GM19238 (cell line): Measurements from ENCODE around the gene TESK2.
"Not testable (repeated sequence)": the region's sequence is repeated elsewhere in the genome, so short reads cannot be mapped to it uniquely, and the experiment has no call there.

Experiments
- DNase-seq: peaks from one replicate; pipeline ENCODE4 v3.0.0; 2011; ENCODE audit warnings: low spot score; ENCODE audit not compliant: insufficient read length

Gene TESK2

GRCh38 chr1:45414746-45415145 is 76.2 kb downstream of the TESK2 start:
- DNase-seq: no peak

GRCh38 chr1:45412899-45413298 is 78.1 kb downstream of the TESK2 start:
- DNase-seq: peak; percentile 7

- DNase-seq: no peak
These were observed 79.5 kb downstream of the TESK2 start for GRCh38 chr1:45411510-45411899.

GRCh38 chr1:45410850-45411509 is 80.0 kb downstream of the TESK2 start:
- no peak for DNase-seq

- DNase-seq: no peak
These were observed 81.7 kb downstream of the TESK2 start for GRCh38 chr1:45409276-45409675.

GRCh38 chr1:45407629-45408287 is 83.2 kb downstream of the TESK2 start:
- no peak for DNase-seq

- DNase-seq: no peak
These were observed 85.3 kb downstream of the TESK2 start for GRCh38 chr1:45405636-45406035.

- no peak for DNase-seq
These were observed 87.2 kb downstream of the TESK2 start for GRCh38 chr1:45403718-45404117.

GRCh38 chr1:45403298-45403697 is 87.7 kb downstream of the TESK2 start:
- no peak for DNase-seq

- no peak for DNase-seq
These were observed 89.4 kb downstream of the TESK2 start for GRCh38 chr1:45401524-45401923.

- no peak for DNase-seq
These were observed 90.9 kb downstream of the TESK2 start for GRCh38 chr1:45400049-45400448.

GRCh38 chr1:45397285-45397684 is 93.7 kb downstream of the TESK2 start:
- DNase-seq: no peak

GRCh38 chr1:45395582-45395981 is 95.4 kb downstream of the TESK2 start:
- no peak for DNase-seq

GRCh38 chr1:45395051-45395450 is 95.9 kb downstream of the TESK2 start:
- no peak for DNase-seq

GRCh38 chr1:45394342-45394741 is 96.6 kb downstream of the TESK2 start:
- no peak for DNase-seq

GRCh38 chr1:45393718-45394302 is 97.2 kb downstream of the TESK2 start:
- no peak for DNase-seq

GRCh38 chr1:45386219-45386618 is 104.7 kb downstream of the TESK2 start:
- DNase-seq: no peak

- DNase-seq: no peak
These were observed 105.7 kb downstream of the TESK2 start for GRCh38 chr1:45385302-45385701.

GRCh38 chr1:45384213-45384612 is 106.8 kb downstream of the TESK2 start:
- DNase-seq: not testable (repeated sequence)

- DNase-seq: no peak
These were observed 107.8 kb downstream of the TESK2 start for GRCh38 chr1:45383191-45383590.

- no peak for DNase-seq
These were observed 109.7 kb downstream of the TESK2 start for GRCh38 chr1:45381243-45381642.

GRCh38 chr1:45380730-45381129 is 110.2 kb downstream of the TESK2 start:
- DNase-seq: no peak

GRCh38 chr1:45380125-45380524 is 110.8 kb downstream of the TESK2 start:
- no peak for DNase-seq
